Measurements from ENCODE around the gene GPR82. TPM values are rescaled to one million over a fixed set of nuclear protein-coding genes. Genes with fewer than 3 reads are reported as not detected.

The GPR82 gene
- polyA plus RNA-seq, 3 donors: 0.40 to 2.0 (median 0.67) TPM

DNA sequence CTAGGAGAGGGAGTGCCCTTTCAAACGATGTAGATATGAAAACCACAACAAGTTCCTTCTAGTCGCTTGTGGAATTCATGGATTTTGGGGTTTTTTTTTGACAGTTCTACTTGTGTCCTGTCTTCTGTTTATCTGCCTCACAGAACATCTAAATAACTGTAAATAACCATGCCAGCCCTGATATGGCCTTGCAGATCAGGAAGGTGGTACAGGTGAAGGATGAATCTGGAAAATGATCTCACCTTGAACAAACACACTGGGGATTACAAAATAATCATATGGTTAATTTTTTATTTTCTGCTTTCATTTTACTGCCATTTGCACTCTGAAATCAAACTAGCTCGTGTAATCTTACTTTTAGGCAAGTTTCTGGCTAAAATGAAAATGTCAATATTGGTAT, 37.2 kb downstream of the GPR82 start:
- Histone ChIP-seq H3K27ac (ENCODE audit: low read depth in 1 of 2, low read length in 2 of 2) (no peak overlapping the region), H3K4me3 (replicated peaks in 1 of 3; ENCODE audit: low read depth in 2 of 3, low read length in 3 of 3) (no peak overlapping the region), H3K9me3 (replicated peaks in 1 of 2; ENCODE audit: control insufficient read depth in 1 of 2, insufficient read depth in 1 of 2, low read length in 2 of 2) (no peaks in the 10 kb centered on the region), H3K4me2 (replicated peaks; ENCODE audit: extremely low read depth, low read length, poor library complexity, severe bottlenecking) (no peak overlapping the region), H2AFZ (ENCODE audit: insufficient read depth, low read depth, low read length, poor library complexity, severe bottlenecking) (no peak overlapping the region), H3K79me2 (ENCODE audit: insufficient read depth, low read length) (no peaks in the 10 kb centered on the region), H3K27me3 (ENCODE audit: control insufficient read depth in 2 of 2, insufficient read depth in 2 of 2, low read length in 2 of 2) (no peaks in the 10 kb centered on the region), H3K36me3 (replicated peaks in 1 of 2; ENCODE audit: control insufficient read depth in 1 of 2, insufficient read depth in 2 of 2, low read length in 2 of 2) (no peaks in the 10 kb centered on the region), H3K4me1 (ENCODE audit: control insufficient read depth in 1 of 2, insufficient read depth in 2 of 2, low read length in 2 of 2) (no peaks in the 10 kb centered on the region), H3K9ac (ENCODE audit: insufficient read depth, low read length, poor library complexity, severe bottlenecking) (no peak overlapping the region), H4K20me1 (ENCODE audit: insufficient read depth, low read length) (no peaks in the 10 kb centered on the region)
- WGBS (ENCODE audit: insufficient coverage): no CpG with 5 or more reads among the region's 3 CpGs
- Mint-ChIP-seq H3K4me3 (no peak overlapping the region), H3K27me3 (ENCODE audit: low read depth in 3 of 3) (peaks cover 0 to 1% (median 0%) of the 10 kb centered on the region in 3 donors), H3K9me3 (no peaks in the 10 kb centered on the region), H3K27ac (no peak overlapping the region), H3K4me1 (no peaks in the 10 kb centered on the region), H3K36me3 (peaks cover 0 to 2% of the 10 kb centered on the region in 2 donors)
- TF ChIP-seq, protein P1, sequence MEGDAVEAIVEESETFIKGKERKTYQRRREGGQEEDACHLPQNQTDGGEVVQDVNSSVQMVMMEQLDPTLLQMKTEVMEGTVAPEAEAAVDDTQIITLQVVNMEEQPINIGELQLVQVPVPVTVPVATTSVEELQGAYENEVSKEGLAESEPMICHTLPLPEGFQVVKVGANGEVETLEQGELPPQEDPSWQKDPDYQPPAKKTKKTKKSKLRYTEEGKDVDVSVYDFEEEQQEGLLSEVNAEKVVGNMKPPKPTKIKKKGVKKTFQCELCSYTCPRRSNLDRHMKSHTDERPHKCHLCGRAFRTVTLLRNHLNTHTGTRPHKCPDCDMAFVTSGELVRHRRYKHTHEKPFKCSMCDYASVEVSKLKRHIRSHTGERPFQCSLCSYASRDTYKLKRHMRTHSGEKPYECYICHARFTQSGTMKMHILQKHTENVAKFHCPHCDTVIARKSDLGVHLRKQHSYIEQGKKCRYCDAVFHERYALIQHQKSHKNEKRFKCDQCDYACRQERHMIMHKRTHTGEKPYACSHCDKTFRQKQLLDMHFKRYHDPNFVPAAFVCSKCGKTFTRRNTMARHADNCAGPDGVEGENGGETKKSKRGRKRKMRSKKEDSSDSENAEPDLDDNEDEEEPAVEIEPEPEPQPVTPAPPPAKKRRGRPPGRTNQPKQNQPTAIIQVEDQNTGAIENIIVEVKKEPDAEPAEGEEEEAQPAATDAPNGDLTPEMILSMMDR (IDR thresholded peaks at IDR 0.05): no peak
- no peak for DNase-seq
- intact Hi-C loops (cut with micrococcal nuclease): loop anchor here (10.0 kb wide), 1 partner anchor 206 kb away; no protein-coding TSS in a partner anchor

DNA sequence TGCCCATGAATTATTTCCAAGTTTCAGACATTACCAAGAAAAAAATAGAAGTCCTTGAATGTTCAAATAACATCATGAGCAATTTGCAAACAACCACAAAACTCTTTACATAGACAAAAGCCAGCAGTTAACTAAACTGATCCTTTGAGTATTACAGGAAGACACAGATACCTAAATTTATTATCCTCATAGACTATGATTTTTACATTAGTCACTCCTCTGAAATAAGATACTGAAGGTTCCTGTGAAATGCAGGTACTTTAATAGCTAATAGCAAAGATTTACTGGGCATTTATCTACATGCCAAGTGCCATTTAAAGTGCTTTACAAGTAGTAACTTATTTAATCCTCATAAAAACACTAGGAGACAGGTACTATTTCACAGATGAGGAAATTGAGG, 37.7 kb downstream of the GPR82 start:
- Histone ChIP-seq H3K4me2 (replicated peaks; ENCODE audit: extremely low read depth, low read length, poor library complexity, severe bottlenecking) (no peak overlapping the region), H3K4me1 (ENCODE audit: control insufficient read depth in 1 of 2, insufficient read depth in 2 of 2, low read length in 2 of 2) (no peaks in the 10 kb centered on the region), H3K9me3 (replicated peaks in 1 of 2; ENCODE audit: control insufficient read depth in 1 of 2, insufficient read depth in 1 of 2, low read length in 2 of 2) (no peaks in the 10 kb centered on the region), H3K9ac (ENCODE audit: insufficient read depth, low read length, poor library complexity, severe bottlenecking) (no peak overlapping the region), H3K4me3 (replicated peaks in 1 of 3; ENCODE audit: low read depth in 2 of 3, low read length in 3 of 3) (no peak overlapping the region), H3K27me3 (ENCODE audit: control insufficient read depth in 2 of 2, insufficient read depth in 2 of 2, low read length in 2 of 2) (no peaks in the 10 kb centered on the region), H3K27ac (ENCODE audit: low read depth in 1 of 2, low read length in 2 of 2) (no peak overlapping the region), H4K20me1 (ENCODE audit: insufficient read depth, low read length) (no peaks in the 10 kb centered on the region), H3K79me2 (ENCODE audit: insufficient read depth, low read length) (no peaks in the 10 kb centered on the region), H3K36me3 (replicated peaks in 1 of 2; ENCODE audit: control insufficient read depth in 1 of 2, insufficient read depth in 2 of 2, low read length in 2 of 2) (no peaks in the 10 kb centered on the region), H2AFZ (ENCODE audit: insufficient read depth, low read depth, low read length, poor library complexity, severe bottlenecking) (no peak overlapping the region)
- H3K4me3 Mint-ChIP-seq: no peak overlapping the region
- H3K27me3 Mint-ChIP-seq (ENCODE audit: low read depth in 3 of 3): peaks cover 0 to 3% (median 1%) of the 10 kb centered on the region in 3 donors
- no peak for DNase-seq
- H3K27ac Mint-ChIP-seq: no peak overlapping the region
- TF ChIP-seq, protein P1 (IDR thresholded peaks at IDR 0.05): no peak
- intact Hi-C loops (cut with micrococcal nuclease): loop anchor here (10.0 kb wide), 1 partner anchor 207 kb away; no protein-coding TSS in a partner anchor
- H3K4me1 Mint-ChIP-seq: no peaks in the 10 kb centered on the region
- peaks cover 0 to 2% of the 10 kb centered on the region in 2 donors for H3K36me3 Mint-ChIP-seq
- H3K9me3 Mint-ChIP-seq: no peaks in the 10 kb centered on the region

Measured in CD14-positive monocyte (primary cell).